Measurements from ENCODE around the gene SCUBE3. TPM values are rescaled to one million over a fixed set of nuclear protein-coding genes. Genes with fewer than 3 reads are reported as not detected.
A peak's percentile ranks its signal among the peaks of the same experiment; 100 is the strongest.

The SCUBE3 gene
- polyA plus RNA-seq, 3 donors: 44.7 to 62.8 (median 55.7) TPM

DNA sequence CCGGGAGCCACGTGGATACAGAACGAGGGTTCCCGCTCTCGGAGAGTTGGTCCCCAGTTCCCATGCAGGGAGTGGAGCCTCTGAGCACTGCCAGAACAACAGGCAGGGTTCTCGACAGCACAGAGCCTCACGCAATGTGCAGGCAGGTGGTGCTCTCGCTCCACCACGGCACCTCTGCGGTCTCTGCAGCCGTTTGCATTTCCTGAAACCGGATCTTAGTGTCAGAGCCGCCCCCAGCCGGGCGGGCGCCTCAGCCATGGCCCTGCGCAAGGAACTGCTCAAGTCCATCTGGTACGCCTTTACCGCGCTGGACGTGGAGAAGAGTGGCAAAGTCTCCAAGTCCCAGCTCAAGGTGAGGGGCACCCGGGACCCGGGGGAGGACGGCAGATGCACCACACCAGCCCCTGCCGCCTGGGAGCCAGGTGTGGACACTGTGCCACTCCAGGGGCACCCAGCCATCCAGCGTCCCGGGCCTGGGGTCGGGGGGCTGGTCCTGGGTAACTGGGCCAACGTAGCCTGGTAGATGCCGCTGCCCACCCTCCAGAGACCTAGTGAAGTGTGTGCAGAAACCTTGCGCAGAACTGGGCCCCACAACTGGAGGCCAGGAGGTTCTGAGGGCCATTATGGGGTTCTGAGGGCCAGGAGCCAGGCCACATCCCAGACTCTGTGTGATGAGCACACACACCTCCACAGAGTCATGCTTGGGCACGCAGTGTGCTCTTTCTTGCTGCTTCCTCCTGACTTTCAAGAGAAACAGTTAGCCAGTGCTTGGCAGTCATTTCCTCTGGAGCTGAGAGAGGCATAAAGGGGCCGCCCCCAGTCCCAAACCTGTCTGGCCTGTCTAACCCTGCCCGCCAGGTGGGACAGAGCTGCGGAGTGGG lies 84.1 kb downstream of the SCUBE3 start, which contains the start of gene DEF6:
TSS of gene DEF6 (plus strand) at position 218 of the 881 bp plus-strand sequence. CDS start at position 257, 39 bp downstream.
- DNase-seq: peak; percentile 86

DNA sequence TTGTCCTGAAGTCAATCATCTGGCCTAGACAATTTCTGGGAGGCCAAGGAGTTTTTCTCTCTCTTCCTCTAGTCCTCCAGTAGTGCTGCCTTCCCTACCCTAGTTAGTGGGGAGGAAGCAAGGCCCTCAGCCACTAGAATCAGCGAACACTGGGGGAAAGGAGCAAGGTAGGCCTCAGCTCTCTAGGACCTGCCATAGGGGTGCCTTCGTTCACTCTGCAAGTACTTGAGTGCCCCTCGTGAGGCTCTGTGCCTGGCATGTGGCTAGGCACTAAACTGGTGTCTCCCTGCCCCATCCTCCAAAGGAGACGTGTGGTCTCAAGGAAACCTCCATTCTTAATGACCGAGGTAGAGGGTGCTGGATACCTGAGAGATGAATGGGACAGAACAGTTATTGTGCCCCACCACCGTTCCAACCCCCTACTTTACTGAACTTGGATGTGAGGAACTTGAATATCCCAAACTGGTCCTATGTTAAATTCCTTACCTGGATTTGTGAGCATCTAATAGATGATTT lies 84.9 kb downstream of the SCUBE3 start:
- DNase-seq: no peak

DNA sequence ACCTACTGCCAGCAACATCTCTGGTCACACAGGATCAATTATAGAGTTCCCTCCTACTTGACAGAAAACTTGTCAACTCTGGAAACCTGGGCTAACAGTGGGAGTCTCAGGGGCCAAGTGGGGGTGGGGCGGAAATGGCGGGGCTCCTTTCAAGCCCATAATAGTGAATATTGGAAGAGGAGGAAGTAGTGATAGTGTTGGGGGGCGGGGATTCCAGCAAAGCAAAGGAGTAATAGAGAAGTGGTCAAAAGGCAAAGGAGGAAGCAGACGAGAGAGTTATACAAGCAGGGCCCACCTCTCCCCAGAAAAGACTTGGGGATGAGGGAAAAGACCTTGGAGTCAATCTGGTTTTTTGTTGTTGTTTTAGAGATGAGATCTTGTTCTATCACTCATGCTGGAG lies 85.9 kb downstream of the SCUBE3 start:
- no peak for DNase-seq

DNA sequence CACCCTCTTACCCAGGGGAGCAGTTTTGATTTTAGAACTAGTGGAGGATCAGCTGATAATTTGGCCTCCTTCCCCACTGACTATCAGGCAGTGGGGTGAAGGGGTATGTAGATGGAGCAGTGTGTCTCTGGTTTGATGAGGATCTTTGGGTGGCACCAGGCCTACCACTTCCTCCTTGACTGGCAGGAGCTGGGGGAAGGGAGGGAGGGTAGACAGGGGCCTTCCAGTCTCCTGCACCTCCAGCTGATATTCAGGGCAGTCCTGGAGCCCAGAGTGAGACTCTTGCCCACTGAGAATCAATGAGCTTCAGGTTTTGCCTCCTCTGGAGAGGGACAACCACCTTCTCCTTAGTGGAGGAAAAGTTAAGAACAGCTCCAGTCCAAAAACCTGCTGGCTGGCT lies 87.1 kb downstream of the SCUBE3 start:
- no peak for DNase-seq

Other genes with a start within 250 kb of the SCUBE3 start
- gene TCP11, start 72.6 kb upstream of the SCUBE3 start, polyA plus RNA-seq (ENCODE audit: insufficient read length in 3 of 3): 1 to 10 TPM; 2.0 to 3.2 (median 2.2) TPM
- 10 to 100 TPM; 47.7 to 69.0 (median 64.2) TPM for gene ZNF76, start 45.8 kb downstream of the SCUBE3 start, polyA plus RNA-seq (ENCODE audit: insufficient read length in 3 of 3)
- gene DEF6, start 83.9 kb downstream of the SCUBE3 start, polyA plus RNA-seq (ENCODE audit: insufficient read length in 3 of 3): 1 to 10 TPM; 4.5 to 5.7 (median 4.7) TPM
- 10 to 100 TPM; 25.8 to 28.7 (median 27.8) TPM for gene PPARD, start 128.6 kb downstream of the SCUBE3 start, polyA plus RNA-seq (ENCODE audit: insufficient read length in 3 of 3)
- 10 to 100 TPM in 2 of 3 donors, 1 to 10 TPM in 1; 9.7 to 10.8 (median 10.6) TPM for gene FANCE, start 238.4 kb downstream of the SCUBE3 start, polyA plus RNA-seq (ENCODE audit: insufficient read length in 3 of 3)

Measured in renal pelvis (tissue), 4 donors.